SK-N-SH (cell line): ENCODE measurements around the gene SULT1C2. TPM values are rescaled to one million over a fixed set of nuclear protein-coding genes. Genes with fewer than 3 reads are reported as not detected.

Experiments used
- CTCF ChIA-PET: fragments of 300-600, 350-600 bp; formaldehyde crosslinking; extraction: SDS; loops from one replicate; lab custom pipeline; 2021; lab: Yijun Ruan, JAX
- POLR2A ChIA-PET: fragments of 350-600 bp; sonication (Branson Sonifier 250); formaldehyde crosslinking; extraction: SDS; loops from one replicate; lab custom pipeline; 2020; ENCODE audit warnings: antibody characterized with exemption, inconsistent platforms; lab: Yijun Ruan, JAX
- DNase-seq: peaks from one replicate; pipeline ENCODE4 v3.0.0; 2012
- H2AFZ ChIP-seq: fragments of 200-600 bp; sonication (generic); 2 replicates; pipeline ENCODE4 v1.8.1; 2016; ENCODE audit warnings: antibody characterized with exemption, mild to moderate bottlenecking, low read depth
- H3F3A ChIP-seq: fragments of 200-600 bp; sonication (generic); replicated peaks from 2 replicates; pipeline ENCODE3; 2016; ENCODE audit warnings: antibody characterized with exemption, mild to moderate bottlenecking; ENCODE audit not compliant: insufficient read depth
- H3K27ac ChIP-seq, 2 experiments: fragments of 200-500 bp in 1 of 2; fragments of 200-600 bp in 1 of 2; sonication (Bioruptor generic) in 1 of 2; sonication (generic), shearing (Covaris generic) in 1 of 2; 2 replicates each; pipeline versions ENCODE4 v1.5.1 to v1.6.1; 2014 to 2016; ENCODE audit warnings: low read depth in 2 of 2, inconsistent platforms in 1 of 2, low read length in 1 of 2, mild to moderate bottlenecking in 1 of 2, mixed read lengths in 1 of 2
- H3K27me3 ChIP-seq: fragments of 200-600 bp; sonication (generic), shearing (Covaris generic); 2 replicates; pipeline ENCODE4 v1.6.1; 2016; ENCODE audit warnings: mixed run types; ENCODE audit not compliant: insufficient read depth
- H3K36me3 ChIP-seq, 2 experiments: fragments of 200-500 bp in 1 of 2; fragments of 200-600 bp in 1 of 2; sonication (Bioruptor generic) in 1 of 2; sonication (generic) in 1 of 2; replicated peaks in 1 of 2; 2 replicates each; pipeline versions ENCODE3 to v1.5.1; 2014 to 2016; ENCODE audit warnings: low read length in 1 of 2, mild to moderate bottlenecking in 1 of 2; ENCODE audit not compliant: insufficient read depth in 2 of 2, control insufficient read depth in 1 of 2
- H3K4me1 ChIP-seq, 2 experiments: fragments of 200-500 bp in 1 of 2; fragments of 200-600 bp in 1 of 2; sonication (Bioruptor generic) in 1 of 2; sonication (generic), shearing (Covaris generic) in 1 of 2; 2 replicates each; pipeline versions ENCODE4 v1.5.1 to v1.6.1; 2014 to 2016; ENCODE audit warnings: low read depth in 1 of 2, low read length in 1 of 2, mixed run types in 1 of 2; ENCODE audit not compliant: insufficient read depth in 2 of 2, control insufficient read depth in 1 of 2
- H3K4me2 ChIP-seq: fragments of 200-600 bp; sonication (generic), shearing (Covaris generic); 2 replicates; pipeline ENCODE4 v1.6.1; 2017; ENCODE audit warnings: mixed run types
- H3K4me3 ChIP-seq, 2 experiments: fragments of 200-500 bp in 1 of 2; fragments of 200-600 bp in 1 of 2; sonication (Bioruptor generic) in 1 of 2; sonication (generic), shearing (Covaris generic) in 1 of 2; 2 replicates each; pipeline versions ENCODE4 v1.5.1 to v1.8.1; 2014 to 2016; ENCODE audit warnings: low read depth in 2 of 2, inconsistent platforms in 1 of 2, low read length in 1 of 2, mild to moderate bottlenecking in 1 of 2, mixed read lengths in 1 of 2, moderate library complexity in 1 of 2
- H3K79me2 ChIP-seq: fragments of 200-600 bp; sonication (generic); 2 replicates; pipeline ENCODE4 v1.8.1; 2017; ENCODE audit warnings: mild to moderate bottlenecking; ENCODE audit not compliant: insufficient read depth
- H3K9ac ChIP-seq: fragments of 200-600 bp; sonication (generic); 2 replicates; pipeline ENCODE4 v1.6.1; 2017; ENCODE audit warnings: mixed run types
- H3K9me2 ChIP-seq: fragments of 200-600 bp; sonication (generic); 2 replicates; pipeline ENCODE4 v1.6.1; 2017; ENCODE audit warnings: mixed run types
- H3K9me3 ChIP-seq: fragments of 200-600 bp; sonication (generic); 2 replicates; pipeline ENCODE4 v1.6.1; 2017; ENCODE audit warnings: mixed run types, mild to moderate bottlenecking, moderate library complexity
- H4K20me1 ChIP-seq: fragments of 200-600 bp; sonication (generic); 2 replicates; pipeline ENCODE4 v1.6.1; 2017; ENCODE audit warnings: mild to moderate bottlenecking, mixed run types; ENCODE audit not compliant: insufficient read depth
- CHD2 ChIP-seq: fragments of 150-350 bp; IDR thresholded peaks from 2 replicates; pipeline ENCODE4 v1.6.1; 2018; ENCODE audit warnings: low read length; ENCODE audit not compliant: partially characterized antibody
- ELF1 ChIP-seq: IDR thresholded peaks from 2 replicates; pipeline ENCODE4 v1.4.0; 2012
- FOSL2 ChIP-seq: IDR thresholded peaks from 2 replicates; pipeline ENCODE4 v1.4.0; 2012; ENCODE audit warnings: low read depth, mild to moderate bottlenecking, moderate library complexity, borderline replicate concordance
- FOXJ3 ChIP-seq: sonication (generic); formaldehyde crosslinking; IDR thresholded peaks from 2 replicates; pipeline ENCODE4 v1.5.1; 2020; ENCODE audit warnings: mild to moderate bottlenecking, missing genetic modification reagents
- FOXM1 ChIP-seq: IDR thresholded peaks from 2 replicates; pipeline ENCODE4 v1.4.0; 2012; ENCODE audit warnings: low read depth, mild to moderate bottlenecking
- GABPA ChIP-seq: IDR thresholded peaks from 2 replicates; pipeline ENCODE4 v1.4.0; 2012; ENCODE audit warnings: low read depth, mild to moderate bottlenecking
- GATA2 ChIP-seq: sonication (generic); formaldehyde crosslinking; IDR thresholded peaks from 2 replicates; pipeline ENCODE4 v1.5.0; 2020; ENCODE audit warnings: mild to moderate bottlenecking, missing genetic modification reagents
- MEF2A ChIP-seq: IDR thresholded peaks from 2 replicates; pipeline ENCODE4 v1.4.0; 2012; ENCODE audit warnings: low read depth, borderline replicate concordance
- MXI1 ChIP-seq: IDR thresholded peaks from 2 replicates; pipeline ENCODE4 v1.6.1; 2012; ENCODE audit warnings: mild to moderate bottlenecking, low read depth, low read length, improper control_type of control experiment
- NFIC ChIP-seq: IDR thresholded peaks from 2 replicates; pipeline ENCODE4 v1.4.0; 2012; ENCODE audit warnings: borderline replicate concordance
- NRF1 ChIP-seq: IDR thresholded peaks from 2 replicates; pipeline ENCODE4 v1.6.1; 2012; ENCODE audit warnings: low read depth, mild to moderate bottlenecking, low read length
- POLR2AphosphoS5 ChIP-seq: IDR thresholded peaks from 2 replicates; pipeline ENCODE4 v1.6.1; 2012; ENCODE audit warnings: low read depth, low read length
- RAD21 ChIP-seq: IDR thresholded peaks from 2 replicates; pipeline ENCODE4 v1.6.1; 2012; ENCODE audit warnings: mild to moderate bottlenecking, low read length
- RFX5 ChIP-seq: IDR thresholded peaks from 2 replicates; pipeline ENCODE4 v1.6.1; 2012; ENCODE audit warnings: mild to moderate bottlenecking, improper control_type of control experiment, low read length
- RXRA ChIP-seq: IDR thresholded peaks from 2 replicates; pipeline ENCODE4 v1.4.0; 2012; ENCODE audit warnings: low read depth, mild to moderate bottlenecking, borderline replicate concordance
- SIN3A ChIP-seq: IDR thresholded peaks from 2 replicates; pipeline ENCODE4 v1.6.1; 2012; ENCODE audit warnings: low read depth, mild to moderate bottlenecking, low read length, moderate library complexity, borderline replicate concordance
- TAF1 ChIP-seq: IDR thresholded peaks from 2 replicates; pipeline ENCODE4 v1.6.1; 2012; ENCODE audit warnings: low read depth, mild to moderate bottlenecking, low read length, moderate library complexity, borderline replicate concordance
- USF2 ChIP-seq: fragments of 150-350 bp; IDR thresholded peaks from 2 replicates; pipeline ENCODE4 v1.6.1; 2017; ENCODE audit warnings: antibody characterized with exemption, low read length, low read depth, borderline replicate concordance
- YY1 ChIP-seq: IDR thresholded peaks from 2 replicates; pipeline ENCODE4 v1.4.0; 2012; ENCODE audit warnings: low read depth, mild to moderate bottlenecking
- WGBS: methylation state at CpG from one replicate; pipeline ENCODE4 v1.1.6; 2017; ENCODE audit warnings: low lambda C conversion rate; 5-methylcytosine and 5-hydroxymethylcytosine counted together
- polyA plus RNA-seq, 3 experiments: library from polyadenylated mRNA; depleted of rRNA; stranded (reverse); fragments of >200 nt; gene quantifications; 2 replicates each; pipeline ENCODE4 v1.2.3, GENCODE V29; 2012
- TF ChIP-seq, protein P1 (sequence below): IDR thresholded peaks from 2 replicates; pipeline ENCODE4 v1.4.0; 2012; ENCODE audit warnings: low read depth
- TF ChIP-seq, protein P2 (sequence below): fragments of 200-600 bp; sonication (generic); IDR thresholded peaks from 2 replicates; pipeline ENCODE4 v1.6.1; 2017; ENCODE audit warnings: antibody characterized with exemption, mild to moderate bottlenecking, moderate library complexity

Gene SULT1C2
- polyA plus RNA-seq, 1 of the 3 experiments (the other 2 are of a cell fraction) = not detected

- no peak overlapping the region for H3K4me2 ChIP-seq
- H2AFZ ChIP-seq = no peak overlapping the region
- TF ChIP-seq MXI1 (no peak), NFIC (no peak), POLR2AphosphoS5 (no peak)
- POLR2A ChIA-PET = no interaction called here
- DNase-seq = no peak
- CTCF ChIA-PET = no interaction called here
- H4K20me1 ChIP-seq = no peaks in the 10 kb centered on the region
- H3F3A ChIP-seq = no peaks in the 10 kb centered on the region
- H3K9me3 ChIP-seq = no peaks in the 10 kb centered on the region
- 19% methylated on average over 1 of the region's 1 CpG for WGBS
- no peak overlapping the region for H3K9ac ChIP-seq
- H3K9me2 ChIP-seq = no peaks in the 10 kb centered on the region
- no peaks in the 10 kb centered on the region for H3K4me1 ChIP-seq
- H3K36me3 ChIP-seq = no peaks in the 10 kb centered on the region
- H3K4me3 ChIP-seq = no peak overlapping the region
- H3K27me3 ChIP-seq = peaks cover 4% of the 10 kb centered on the region; the same call in 1 of the 2 replicates
- H3K27ac ChIP-seq = no peak overlapping the region
- H3K79me2 ChIP-seq = no peaks in the 10 kb centered on the region
Observed at GRCh38 chr2:108262036-108262435, 26.7 kb upstream of the SULT1C2 start.

- no peaks in the 10 kb centered on the region for H3K79me2 ChIP-seq
- no peak overlapping the region for H3K27ac ChIP-seq
- ChIA-PET CTCF (no interaction called here), POLR2A (no interaction called here)
- H3F3A ChIP-seq = no peaks in the 10 kb centered on the region
- no peaks in the 10 kb centered on the region for H3K9me2 ChIP-seq
- no peaks in the 10 kb centered on the region for H3K9me3 ChIP-seq
- H3K4me3 ChIP-seq = no peak overlapping the region
- H3K4me1 ChIP-seq = no peaks in the 10 kb centered on the region
- H3K27me3 ChIP-seq = peaks cover 4% of the 10 kb centered on the region; the same call in 1 of the 2 replicates
- TF ChIP-seq ELF1 (no peak), RAD21 (no peak)
- no peak overlapping the region for H2AFZ ChIP-seq
- H3K9ac ChIP-seq = no peak overlapping the region
- DNase-seq = no peak
- H3K36me3 ChIP-seq = no peaks in the 10 kb centered on the region
- no peak overlapping the region for H3K4me2 ChIP-seq
- H4K20me1 ChIP-seq = no peaks in the 10 kb centered on the region
Observed at GRCh38 chr2:108263401-108263800, 25.3 kb upstream of the SULT1C2 start.

- ChIA-PET POLR2A (no interaction called here), CTCF (no interaction called here)
- H3K4me1 ChIP-seq = no peaks in the 10 kb centered on the region
Observed at GRCh38 chr2:108266218-108266617, 22.5 kb upstream of the SULT1C2 start.

More at GRCh38 chr2:108266218-108266617, 22.5 kb upstream of the SULT1C2 start:
- H3F3A ChIP-seq = no peaks in the 10 kb centered on the region
- WGBS = 30% methylated on average over 3 of the region's 3 CpGs
- no peaks in the 10 kb centered on the region for H3K36me3 ChIP-seq
- no peaks in the 10 kb centered on the region for H3K79me2 ChIP-seq
- no peak for DNase-seq
- no peak overlapping the region for H3K4me3 ChIP-seq
- no peaks in the 10 kb centered on the region for H3K9me2 ChIP-seq
- no peaks in the 10 kb centered on the region for H3K9me3 ChIP-seq
- TF ChIP-seq RXRA = no peak
- no peak for TF ChIP-seq NRF1
- no peak for TF ChIP-seq GATA2 (CRISPR knock-in tag)
- TF ChIP-seq YY1 = no peak
- TF ChIP-seq RAD21 = no peak
- no peak for TF ChIP-seq SIN3A
- TF ChIP-seq CHD2 = no peak
- TF ChIP-seq RFX5 = no peak
- TF ChIP-seq NFIC = no peak
- TF ChIP-seq FOXM1 = no peak
- TF ChIP-seq MEF2A = no peak
- TF ChIP-seq TAF1 = no peak
- TF ChIP-seq FOSL2 = no peak
- no peak for TF ChIP-seq GABPA
- TF ChIP-seq, protein P1, sequence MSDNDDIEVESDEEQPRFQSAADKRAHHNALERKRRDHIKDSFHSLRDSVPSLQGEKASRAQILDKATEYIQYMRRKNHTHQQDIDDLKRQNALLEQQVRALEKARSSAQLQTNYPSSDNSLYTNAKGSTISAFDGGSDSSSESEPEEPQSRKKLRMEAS = no peak
- no peak for TF ChIP-seq USF2
- TF ChIP-seq, protein P2, sequence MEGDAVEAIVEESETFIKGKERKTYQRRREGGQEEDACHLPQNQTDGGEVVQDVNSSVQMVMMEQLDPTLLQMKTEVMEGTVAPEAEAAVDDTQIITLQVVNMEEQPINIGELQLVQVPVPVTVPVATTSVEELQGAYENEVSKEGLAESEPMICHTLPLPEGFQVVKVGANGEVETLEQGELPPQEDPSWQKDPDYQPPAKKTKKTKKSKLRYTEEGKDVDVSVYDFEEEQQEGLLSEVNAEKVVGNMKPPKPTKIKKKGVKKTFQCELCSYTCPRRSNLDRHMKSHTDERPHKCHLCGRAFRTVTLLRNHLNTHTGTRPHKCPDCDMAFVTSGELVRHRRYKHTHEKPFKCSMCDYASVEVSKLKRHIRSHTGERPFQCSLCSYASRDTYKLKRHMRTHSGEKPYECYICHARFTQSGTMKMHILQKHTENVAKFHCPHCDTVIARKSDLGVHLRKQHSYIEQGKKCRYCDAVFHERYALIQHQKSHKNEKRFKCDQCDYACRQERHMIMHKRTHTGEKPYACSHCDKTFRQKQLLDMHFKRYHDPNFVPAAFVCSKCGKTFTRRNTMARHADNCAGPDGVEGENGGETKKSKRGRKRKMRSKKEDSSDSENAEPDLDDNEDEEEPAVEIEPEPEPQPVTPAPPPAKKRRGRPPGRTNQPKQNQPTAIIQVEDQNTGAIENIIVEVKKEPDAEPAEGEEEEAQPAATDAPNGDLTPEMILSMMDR = no peak
- no peak for TF ChIP-seq POLR2AphosphoS5
- no peak for TF ChIP-seq FOXJ3
- TF ChIP-seq, all 33 proteins: peak for 0
- Histone ChIP-seq H2AFZ (no peak overlapping the region), H4K20me1 (no peaks in the 10 kb centered on the region), H3K9ac (no peak overlapping the region), H3K27me3 (peaks cover 4% of the 10 kb centered on the region; the same call in 1 of the 2 replicates), H3K4me2 (no peak overlapping the region), H3K27ac (no peak overlapping the region)
